Endothelial cell of umbilical vein (primary cell): Measurements from ENCODE around the gene IGF2R. TPM values are rescaled to one million over a fixed set of nuclear protein-coding genes. Genes with fewer than 3 reads are reported as not detected.

Source experiments
- BruUV-seq: library from RNA; stranded (reverse); fragments of 400-500 nt; replicated peaks from 2 replicates; lab custom pipeline; 2021; lab: Mats Ljungman, UMichigan
- CTCF ChIA-PET: fragments of 300-600, 350-600 bp; sonication (Branson Sonifier 250); formaldehyde crosslinking; loops from one replicate; lab custom pipeline; 2021; ENCODE audit warnings: antibody characterized with exemption, inconsistent platforms; lab: Charles Lee
- POLR2A ChIA-PET: fragments of 300-600, 350-600 bp; sonication (Branson Sonifier 250); formaldehyde crosslinking; loops from one replicate; lab custom pipeline; 2021; ENCODE audit warnings: antibody characterized with exemption, inconsistent platforms; lab: Charles Lee
- DNase-seq: peaks from one replicate; pipeline ENCODE4 v3.0.0-alpha.2; 2011; ENCODE audit warnings: low read depth, low spot score
- FAIRE-seq: peaks from 2 replicates; lab custom pipeline; 2011; peaks lifted over from hg19 to GRCh38; lab: Jason Lieb, UNC
- H2AFZ ChIP-seq: 2 replicates; pipeline ENCODE4 v1.6.0; 2012; ENCODE audit warnings: low read depth, low read length, control low read depth, inconsistent platforms
- H3K27ac ChIP-seq: 2 replicates; pipeline ENCODE4 v1.5.1; 2011; ENCODE audit warnings: low read depth, mild to moderate bottlenecking, control low read depth, low read length, moderate library complexity; ENCODE audit not compliant: insufficient read depth
- H3K27me3 ChIP-seq, 2 experiments: 2 replicates each; pipeline versions ENCODE4 v1.6.0 to v1.6.1; 2011; ENCODE audit warnings: low read length in 2 of 2, mixed read lengths in 1 of 2; ENCODE audit not compliant: control insufficient read depth in 2 of 2, insufficient read depth in 2 of 2
- H3K36me3 ChIP-seq, 2 experiments: 2 replicates in 1 of 2; 3 replicates in 1 of 2; pipeline ENCODE4 v1.5.1; 2011; ENCODE audit warnings: low read length in 2 of 2, mild to moderate bottlenecking in 1 of 2, moderate library complexity in 1 of 2; ENCODE audit not compliant: control insufficient read depth in 2 of 2, insufficient read depth in 2 of 2; ENCODE audit errors: extremely low read depth in 1 of 2
- H3K4me1 ChIP-seq: 3 replicates; pipeline ENCODE4 v1.5.1; 2011; ENCODE audit warnings: mild to moderate bottlenecking, low read length; ENCODE audit not compliant: control insufficient read depth, insufficient read depth; ENCODE audit errors: extremely low read depth
- H3K4me2 ChIP-seq: 2 replicates; pipeline ENCODE4 v1.6.1; 2011; ENCODE audit warnings: low read length, control low read depth, mixed read lengths; ENCODE audit not compliant: insufficient read depth
- H3K4me3 ChIP-seq, 3 experiments: fragments of 200-600 bp in 1 of 3; sonication (generic), shearing (Covaris generic) in 1 of 3; replicated peaks in 1 of 3; 2 replicates each; pipeline ENCODE4 v1.5.1; 2011 to 2016; ENCODE audit warnings: control low read depth in 3 of 3, low read length in 3 of 3, mild to moderate bottlenecking in 2 of 3, inconsistent platforms in 1 of 3, low read depth in 1 of 3, moderate library complexity in 1 of 3; ENCODE audit not compliant: insufficient read depth in 1 of 3
- H3K79me2 ChIP-seq: 2 replicates; pipeline ENCODE4 v1.6.0; 2012; ENCODE audit warnings: low read length, inconsistent platforms; ENCODE audit not compliant: control insufficient read depth, insufficient read depth
- H3K9ac ChIP-seq: replicated peaks from 2 replicates; pipeline ENCODE3; 2011; ENCODE audit warnings: low read length, control low read depth; ENCODE audit not compliant: insufficient read depth; ENCODE audit errors: extremely low read depth
- H3K9me1 ChIP-seq: replicated peaks from 3 replicates; pipeline ENCODE4 v1.6.0; 2011; ENCODE audit warnings: mild to moderate bottlenecking, low read length; ENCODE audit not compliant: control insufficient read depth, insufficient read depth; ENCODE audit errors: extremely low read depth
- H3K9me3 ChIP-seq: replicated peaks from 2 replicates; pipeline ENCODE4 v1.5.1; 2012; ENCODE audit warnings: low read length, inconsistent platforms; ENCODE audit not compliant: control insufficient read depth, insufficient read depth
- H4K20me1 ChIP-seq: replicated peaks from 2 replicates; pipeline ENCODE3; 2011; ENCODE audit warnings: mild to moderate bottlenecking, low read length; ENCODE audit not compliant: control insufficient read depth, insufficient read depth; ENCODE audit errors: extremely low read depth
- EZH2 ChIP-seq: IDR thresholded peaks from 2 replicates; pipeline ENCODE4 v1.6.1; 2012; ENCODE audit warnings: borderline replicate concordance, low read depth, mild to moderate bottlenecking, moderate library complexity, low read length, inconsistent platforms; ENCODE audit not compliant: severe bottlenecking
- FOS ChIP-seq: IDR thresholded peaks from 2 replicates; pipeline ENCODE4 v1.6.1; 2011; ENCODE audit warnings: mild to moderate bottlenecking, low read length, moderate library complexity, borderline replicate concordance; ENCODE audit not compliant: insufficient read depth
- GATA2 ChIP-seq: IDR thresholded peaks from 2 replicates; pipeline ENCODE4 v1.7.0; 2011; ENCODE audit warnings: low read depth, mild to moderate bottlenecking, moderate library complexity, mixed read lengths, low read length; ENCODE audit not compliant: insufficient read length, insufficient read depth
- JUN ChIP-seq: IDR thresholded peaks from 2 replicates; pipeline ENCODE4 v1.6.1; 2011; ENCODE audit warnings: borderline replicate concordance, low read depth; ENCODE audit not compliant: insufficient read length, insufficient read depth
- MYC ChIP-seq: IDR thresholded peaks from one replicate; pipeline ENCODE4 v1.6.1; 2011; ENCODE audit warnings: mild to moderate bottlenecking, low read depth, low read length
- POLR2A ChIP-seq: IDR thresholded peaks from 2 replicates; pipeline ENCODE4 v1.6.1; 2012; ENCODE audit warnings: low read depth, mild to moderate bottlenecking, control low read depth, low read length
- POLR2AphosphoS5 ChIP-seq: IDR thresholded peaks from 2 replicates; pipeline ENCODE4 v1.6.1; 2012; ENCODE audit warnings: low read depth, mild to moderate bottlenecking, control low read depth, low read length, moderate library complexity; ENCODE audit not compliant: insufficient read depth
- dilution Hi-C: fragments of 300-500 bp; cut with MboI; formaldehyde crosslinking; loops from one replicate; pipeline ENCODE4 v1.15.0; 2019; ENCODE audit warnings: low sequenced_read_pairs; ENCODE audit not compliant: extremely low pct_ligation_motif_present
- intact Hi-C: fragments of 100-400 bp; cut with micrococcal nuclease; formaldehyde crosslinking; loops from one replicate; pipeline ENCODE4 v1.10.0; 2022
- polyA plus RNA-seq, 4 experiments: library from polyadenylated mRNA; depleted of rRNA in 3 of 4; stranded (reverse) in 3 of 4; unstranded in 1 of 4; fragments of >200 nt; gene quantifications; 2 replicates each; pipeline versions ENCODE4 v1.2.1 to v1.2.3, GENCODE V29; 2011 to 2012; ENCODE audit warnings: missing spikeins in 1 of 4
- total RNA-seq: library from RNA; stranded (reverse); gene quantifications from 2 replicates; pipeline ENCODE4 v1.2.3, GENCODE V29; 2021
- TF ChIP-seq, protein P1 (sequence below), 2 donors: IDR thresholded peaks; 1 replicate in 1 of 2; 2 replicates in 1 of 2; pipeline ENCODE4 v1.5.1; 2011; ENCODE audit warnings: low read length in 2 of 2, mild to moderate bottlenecking in 2 of 2, moderate library complexity in 2 of 2, control low read depth in 1 of 2, inconsistent platforms in 1 of 2, low read depth in 1 of 2; ENCODE audit not compliant: insufficient read depth in 1 of 2; ENCODE audit errors: extremely low read depth in 1 of 2
- TF ChIP-seq, protein P2 (sequence below): IDR thresholded peaks from 2 replicates; pipeline ENCODE4 v1.6.1; 2011; ENCODE audit not compliant: insufficient read depth, insufficient read length

The IGF2R gene
- total and polyA plus RNA-seq, 2 donors (not counting 3 experiments of a cell fraction or from before 2014, with no cell fraction given) = 16.3 to 60.2 TPM

DNA sequence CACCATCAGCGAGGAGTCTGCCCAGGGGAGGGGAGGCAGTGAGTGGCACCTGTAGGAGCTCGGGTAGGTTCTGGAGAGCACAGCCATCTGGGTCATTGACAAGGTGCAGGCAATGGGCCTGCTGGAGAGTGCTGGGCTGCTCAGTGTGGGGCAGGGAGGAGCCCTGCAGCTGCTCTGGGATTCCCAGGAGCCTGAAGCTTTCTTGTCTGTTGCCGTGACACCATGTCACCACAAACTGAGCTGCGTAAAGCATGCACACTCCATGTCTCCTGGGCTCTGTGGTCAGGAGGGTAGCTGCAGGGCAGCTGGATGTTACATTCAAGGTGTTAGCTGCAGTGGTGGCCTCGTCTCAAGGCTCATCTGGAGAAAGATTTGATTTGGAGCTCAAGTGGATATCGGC, 148.3 kb downstream of the IGF2R start:
- DNase-seq (no peak), FAIRE-seq (no peak)
- no peak overlapping the region for H3K4me3 ChIP-seq
- no peaks in the 10 kb centered on the region for H3K36me3 ChIP-seq
- intact Hi-C loops (no loop called here), dilution Hi-C loops (no loop called here)
- no peak overlapping the region for H3K27ac ChIP-seq
- ChIA-PET CTCF (interaction anchor here (0.7 to 1.3 kb wide), 2 partner anchors 21 to 32 kb away, joined by 3 to 4 read pairs; no protein-coding TSS in a partner anchor), POLR2A (no interaction called here)
- no peaks in the 10 kb centered on the region for H3K9me3 ChIP-seq
- no TSS peak for BruUV-seq
- H4K20me1 ChIP-seq = no peaks in the 10 kb centered on the region
- no peaks in the 10 kb centered on the region for H3K79me2 ChIP-seq
- no peaks in the 10 kb centered on the region for H3K9me1 ChIP-seq
- no peaks in the 10 kb centered on the region for H3K4me1 ChIP-seq
- H3K27me3 ChIP-seq = no peaks in the 10 kb centered on the region
- no peak overlapping the region for H3K4me2 ChIP-seq
- TF ChIP-seq FOS (no peak), MYC (no peak), JUN (no peak), POLR2AphosphoS5 (no peak), EZH2 (no peak), GATA2 (no peak), POLR2A (no peak)
- TF ChIP-seq, protein P1, sequence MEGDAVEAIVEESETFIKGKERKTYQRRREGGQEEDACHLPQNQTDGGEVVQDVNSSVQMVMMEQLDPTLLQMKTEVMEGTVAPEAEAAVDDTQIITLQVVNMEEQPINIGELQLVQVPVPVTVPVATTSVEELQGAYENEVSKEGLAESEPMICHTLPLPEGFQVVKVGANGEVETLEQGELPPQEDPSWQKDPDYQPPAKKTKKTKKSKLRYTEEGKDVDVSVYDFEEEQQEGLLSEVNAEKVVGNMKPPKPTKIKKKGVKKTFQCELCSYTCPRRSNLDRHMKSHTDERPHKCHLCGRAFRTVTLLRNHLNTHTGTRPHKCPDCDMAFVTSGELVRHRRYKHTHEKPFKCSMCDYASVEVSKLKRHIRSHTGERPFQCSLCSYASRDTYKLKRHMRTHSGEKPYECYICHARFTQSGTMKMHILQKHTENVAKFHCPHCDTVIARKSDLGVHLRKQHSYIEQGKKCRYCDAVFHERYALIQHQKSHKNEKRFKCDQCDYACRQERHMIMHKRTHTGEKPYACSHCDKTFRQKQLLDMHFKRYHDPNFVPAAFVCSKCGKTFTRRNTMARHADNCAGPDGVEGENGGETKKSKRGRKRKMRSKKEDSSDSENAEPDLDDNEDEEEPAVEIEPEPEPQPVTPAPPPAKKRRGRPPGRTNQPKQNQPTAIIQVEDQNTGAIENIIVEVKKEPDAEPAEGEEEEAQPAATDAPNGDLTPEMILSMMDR (IDR thresholded peaks at IDR 0.05; ENCODE audit: extremely low read depth in 1 of 2, insufficient read depth in 1 of 2, low read depth in 1 of 2, low read length in 2 of 2) = no peak
- TF ChIP-seq, protein P2, sequence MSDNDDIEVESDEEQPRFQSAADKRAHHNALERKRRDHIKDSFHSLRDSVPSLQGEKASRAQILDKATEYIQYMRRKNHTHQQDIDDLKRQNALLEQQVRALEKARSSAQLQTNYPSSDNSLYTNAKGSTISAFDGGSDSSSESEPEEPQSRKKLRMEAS = no peak
- H3K9ac ChIP-seq = no peak overlapping the region
- H2AFZ ChIP-seq = no peak overlapping the region
